A549 (cell line): ENCODE measurements around the gene PRDM11. TPM values are rescaled to one million over a fixed set of nuclear protein-coding genes. Genes with fewer than 3 reads are reported as not detected.

Source experiments
- ATAC-seq, 2 experiments: fragments of 200-7000 bp in 1 of 2; fragments of >200 bp in 1 of 2; cut with Nextera tagmentation in 1 of 2; cut with Tn5 transposase in 1 of 2; 3 replicates each; pipeline versions ENCODE4 v1.8.0 to v1.9.1; 2018 to 2020; ENCODE audit warnings: mild to moderate bottlenecking in 1 of 2, moderate library complexity in 1 of 2
- CTCF ChIA-PET: fragments of 300-600 bp; sonication (Branson Sonifier 250); formaldehyde crosslinking; extraction: SDS; loops from one replicate; lab custom pipeline; 2021; ENCODE audit warnings: antibody characterized with exemption, inconsistent platforms; lab: Yijun Ruan, JAX
- POLR2A ChIA-PET: fragments of 350-600 bp; formaldehyde crosslinking; extraction: SDS; loops from one replicate; lab custom pipeline; 2021; ENCODE audit warnings: antibody characterized with exemption, inconsistent platforms; lab: Yijun Ruan, JAX
- DNase-seq, 2 experiments: peaks; one replicate each; pipeline versions ENCODE4 v3.0.0 to v3.0.0-alpha.2; 2011 to 2016; ENCODE audit warnings: low read depth in 1 of 2, low spot score in 1 of 2
- FAIRE-seq: peaks from 2 replicates; lab custom pipeline; 2011; peaks lifted over from hg19 to GRCh38; lab: Jason Lieb, UNC
- H3K27ac ChIP-seq, 2 experiments: fragments of >200 bp; sonication (Bioruptor Twin); formaldehyde crosslinking; 3 replicates each; pipeline ENCODE4 v1.5.1; 2016 to 2017
- H3K4me1 ChIP-seq: fragments of >200 bp; sonication (Bioruptor Twin); formaldehyde crosslinking; 3 replicates; pipeline ENCODE4 v1.6.1; 2016
- H3K4me2 ChIP-seq: fragments of >200 bp; sonication (Bioruptor Twin); formaldehyde crosslinking; 3 replicates; pipeline ENCODE4 v1.6.1; 2016
- H3K4me3 ChIP-seq: fragments of >200 bp; sonication (Bioruptor Twin); formaldehyde crosslinking; 3 replicates; pipeline ENCODE4 v1.5.1; 2016
- H3K9me3 ChIP-seq: fragments of >200 bp; sonication (Bioruptor Twin); formaldehyde crosslinking; 3 replicates; pipeline ENCODE4 v1.6.1; 2016
- CBX8 ChIP-seq: fragments of 200-600 bp; sonication (generic); IDR thresholded peaks from 2 replicates; pipeline ENCODE4 v1.6.1; 2016
- CHD4 ChIP-seq: fragments of 200-600 bp; sonication (generic); IDR thresholded peaks from 2 replicates; pipeline ENCODE4 v1.6.1; 2016; ENCODE audit warnings: antibody characterized with exemption, mild to moderate bottlenecking, borderline replicate concordance
- EHF ChIP-seq: fragments of 250-450 bp; sonication (Bioruptor Pico); IDR thresholded peaks from 2 replicates; pipeline ENCODE4 v1.5.0; 2020; ENCODE audit warnings: mild to moderate bottlenecking
- EHMT2 ChIP-seq: fragments of 200-600 bp; sonication (generic); IDR thresholded peaks from 2 replicates; pipeline ENCODE4 v1.6.1; 2016; ENCODE audit warnings: antibody characterized with exemption, low read depth, mild to moderate bottlenecking, moderate library complexity
- EP300 ChIP-seq, 2 experiments: fragments of >200 bp; sonication (Bioruptor Twin); formaldehyde crosslinking; IDR thresholded peaks; 2 replicates in 1 of 2; 3 replicates in 1 of 2; pipeline ENCODE4 v1.6.1; 2016 to 2017
- ESRRA ChIP-seq: fragments of 150-350 bp; IDR thresholded peaks from 2 replicates; pipeline ENCODE4 v1.6.1; 2014; ENCODE audit warnings: mild to moderate bottlenecking, low read length, borderline replicate concordance
- FOSL2 ChIP-seq, 2 experiments: fragments of 450-650 bp in 1 of 2; fragments of >200 bp in 1 of 2; sonication (Bioruptor Twin) in 1 of 2; formaldehyde crosslinking; IDR thresholded peaks; 2 replicates each; pipeline versions ENCODE4 v1.5.0 to v1.6.1; 2016 to 2020; ENCODE audit warnings: mild to moderate bottlenecking in 1 of 2, moderate library complexity in 1 of 2
- HEYL ChIP-seq: fragments of 250-450 bp; sonication (Bioruptor Pico); IDR thresholded peaks from 2 replicates; pipeline ENCODE4 v1.8.0; 2021; ENCODE audit warnings: mild to moderate bottlenecking, moderate library complexity
- HMGXB4 ChIP-seq: fragments of 250-450 bp; sonication (Bioruptor Pico); IDR thresholded peaks from 2 replicates; pipeline ENCODE4 v1.5.0; 2021; ENCODE audit warnings: mild to moderate bottlenecking, moderate library complexity, borderline replicate concordance
- HOXA7 ChIP-seq: fragments of 250-450 bp; sonication (Bioruptor Pico); IDR thresholded peaks from 2 replicates; pipeline ENCODE4 v1.5.0; 2020; ENCODE audit warnings: mild to moderate bottlenecking, moderate library complexity
- MAX ChIP-seq: IDR thresholded peaks from 2 replicates; pipeline ENCODE4 v1.6.1; 2012
- MAZ ChIP-seq: fragments of 150-350 bp; IDR thresholded peaks from 2 replicates; pipeline ENCODE4 v1.6.1; 2014; ENCODE audit warnings: antibody characterized with exemption, low read depth, low read length, borderline replicate concordance
- NPAS2 ChIP-seq: fragments of 250-450 bp; sonication (Bioruptor Pico); IDR thresholded peaks from 2 replicates; pipeline ENCODE4 v1.8.0; 2022; ENCODE audit warnings: mild to moderate bottlenecking, moderate library complexity, borderline replicate concordance
- NR3C1 ChIP-seq: fragments of >200 bp; sonication (Bioruptor Twin); formaldehyde crosslinking; IDR thresholded peaks from 3 replicates; pipeline ENCODE4 v1.6.1; 2017
- PBX3 ChIP-seq: IDR thresholded peaks from 2 replicates; pipeline ENCODE4 v1.6.1; 2012
- PHF8 ChIP-seq: fragments of 200-600 bp; sonication (generic); IDR thresholded peaks from 2 replicates; pipeline ENCODE4 v1.6.1; 2016; ENCODE audit warnings: low read depth, mild to moderate bottlenecking, antibody characterized with exemption, moderate library complexity, borderline replicate concordance
- RCOR1 ChIP-seq: fragments of 150-350 bp; IDR thresholded peaks from 2 replicates; pipeline ENCODE4 v1.6.1; 2014; ENCODE audit warnings: antibody characterized with exemption, low read length, low read depth
- TFCP2L1 ChIP-seq: fragments of 250-450 bp; sonication (Bioruptor Pico); IDR thresholded peaks from 2 replicates; pipeline ENCODE4 v1.5.0; 2021; ENCODE audit warnings: mild to moderate bottlenecking
- TP53 ChIP-seq: fragments of 250-450 bp; sonication (Bioruptor Pico); IDR thresholded peaks from 2 replicates; pipeline ENCODE4 v1.5.0; 2021; ENCODE audit warnings: mild to moderate bottlenecking, moderate library complexity
- ZFP36 ChIP-seq: fragments of 450-650 bp; IDR thresholded peaks from 2 replicates; pipeline ENCODE4 v1.6.1; 2014; ENCODE audit warnings: borderline replicate concordance; ENCODE audit not compliant: partially characterized antibody
- ZNF302 ChIP-seq: fragments of 250-450 bp; sonication (Bioruptor Pico); IDR thresholded peaks from 2 replicates; pipeline ENCODE4 v1.9.0; 2021; ENCODE audit warnings: inconsistent platforms, mild to moderate bottlenecking, moderate library complexity
- WGBS: methylation state at CpG from one replicate; pipeline ENCODE4 v1.1.6; 2017; ENCODE audit errors: missing lambda C conversion rate; 5-methylcytosine and 5-hydroxymethylcytosine counted together
- polyA plus RNA-seq, 4 experiments: library from polyadenylated mRNA; depleted of rRNA in 3 of 4; stranded (reverse); fragments of >200 nt; fragmentation: RNase III in 1 of 4; extraction: RNeasy Plus Mini Kit Qiagen cat#74134 plus additional on column Dnase treatment in 1 of 4; gene quantifications; 2 replicates in 3 of 4; 3 replicates in 1 of 4; pipeline ENCODE4 v1.2.3, GENCODE V29; 2011 to 2017

Gene PRDM11
- polyA plus RNA-seq, 2 of the 4 experiments (the other 2 are of a cell fraction), result 4.3 to 5.3 TPM

GRCh38 chr11:45107029-45107428 lies 39.4 kb upstream of the PRDM11 start:
- WGBS, result 14% methylated on average over 5 of the region's 5 CpGs
- no peak overlapping the region for H3K4me3 ChIP-seq
- no peak overlapping the region for H3K27ac ChIP-seq
- H3K4me1 ChIP-seq, result peaks cover 8% of the 10 kb centered on the region; the same call in 2 of the 3 replicates
- ChIA-PET POLR2A (no interaction called here), CTCF (interaction anchor here (1.1 to 41.5 kb wide), 13 partner anchors 8 to 224 kb away, joined by 3 to 1740 read pairs (median 5); no protein-coding TSS in a partner anchor)
- FAIRE-seq (no peak), DNase-seq (no peak), ATAC-seq (no peak)
- no peak overlapping the region for H3K4me2 ChIP-seq
- H3K9me3 ChIP-seq, result no peaks in the 10 kb centered on the region
- no peak for TF ChIP-seq FOSL2 (IDR thresholded peaks at IDR 0.05)
- no peak for TF ChIP-seq FOSL2 (CRISPR knock-in tag; IDR thresholded peaks at IDR 0.05)

GRCh38 chr11:45108070-45109064 lies 38.1 kb upstream of the PRDM11 start:
- POLR2A ChIA-PET, result no interaction called here
- CTCF ChIA-PET, result interaction anchor here (0.5 to 41.5 kb wide), 13 partner anchors 14 to 660 kb away, joined by 3 to 1740 read pairs (median 4); partner anchors contain the start of gene SYT13
- ATAC-seq (no peak), FAIRE-seq (no peak), DNase-seq (no peak)
- no peaks in the 10 kb centered on the region for H3K4me1 ChIP-seq
- H3K27ac ChIP-seq, result no peak overlapping the region
- H3K9me3 ChIP-seq, result no peaks in the 10 kb centered on the region
- no peak overlapping the region for H3K4me2 ChIP-seq
- 86% methylated on average over 11 of the region's 14 CpGs for WGBS
- no peak overlapping the region for H3K4me3 ChIP-seq
- TF ChIP-seq CBX8 (no peak), TFCP2L1 (CRISPR knock-in tag) (no peak), PBX3 (no peak), NR3C1 (no peak), ZFP36 (no peak), HMGXB4 (CRISPR knock-in tag) (no peak), ZNF302 (CRISPR knock-in tag) (no peak), NPAS2 (CRISPR knock-in tag) (no peak), EP300 (IDR thresholded peaks at IDR 0.05) (no peak), PHF8 (no peak), MAX (no peak), ESRRA (no peak), CHD4 (no peak), TP53 (CRISPR knock-in tag) (no peak), EHF (CRISPR knock-in tag) (no peak), RCOR1 (no peak), HOXA7 (CRISPR knock-in tag) (no peak), MAZ (no peak), EHMT2 (no peak), HEYL (CRISPR knock-in tag) (no peak)
